HG02885 (cell line): ENCODE results near the gene ADGRG1.

ENCODE experiments used
- ATAC-seq: cut with Tn5 transposase; IDR thresholded peaks from one replicate; pipeline ENCODE4 v1.9.1; 2021; ENCODE audit warnings: mild to moderate bottlenecking; ENCODE audit not compliant: unreplicated experiment, poor library complexity

ADGRG1 gene

DNA sequence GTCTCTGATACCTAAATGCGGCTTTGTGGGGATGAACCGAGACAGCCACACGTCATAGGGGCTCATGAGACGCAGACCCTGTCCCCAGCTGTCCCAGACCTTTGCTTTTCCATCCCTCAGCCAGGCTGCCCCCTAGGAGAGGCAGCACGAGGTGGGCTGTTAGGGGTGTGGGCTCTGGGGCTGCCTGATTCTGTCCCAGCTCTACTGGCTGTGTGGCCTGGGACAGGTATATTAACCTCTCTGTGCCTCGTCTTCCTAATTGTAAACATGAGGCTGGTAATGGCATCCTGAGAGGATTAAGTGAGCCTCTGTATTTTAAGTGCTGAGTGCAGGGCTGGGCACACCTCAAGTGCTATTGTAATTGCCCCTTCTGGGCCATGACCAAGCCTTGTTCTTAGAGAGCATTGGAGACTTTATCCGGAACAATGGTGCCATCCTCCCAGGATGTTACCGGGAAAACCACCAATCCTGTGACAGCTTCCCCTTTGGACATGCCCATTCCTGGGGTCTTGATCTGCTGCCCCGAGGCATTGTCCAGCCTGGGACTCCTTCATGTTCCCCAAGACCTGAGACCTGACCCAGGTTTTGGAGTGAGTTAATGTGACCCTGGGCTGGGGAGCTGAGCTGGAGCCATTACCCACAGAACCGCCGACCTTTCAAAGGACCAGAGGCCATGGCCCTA lies 5.1 kb downstream of the ADGRG1 start:
- no peak for ATAC-seq

- no peak for ATAC-seq
These were observed 5.7 kb downstream of the ADGRG1 start for GRCh38 chr16:57634171-57634570.

DNA sequence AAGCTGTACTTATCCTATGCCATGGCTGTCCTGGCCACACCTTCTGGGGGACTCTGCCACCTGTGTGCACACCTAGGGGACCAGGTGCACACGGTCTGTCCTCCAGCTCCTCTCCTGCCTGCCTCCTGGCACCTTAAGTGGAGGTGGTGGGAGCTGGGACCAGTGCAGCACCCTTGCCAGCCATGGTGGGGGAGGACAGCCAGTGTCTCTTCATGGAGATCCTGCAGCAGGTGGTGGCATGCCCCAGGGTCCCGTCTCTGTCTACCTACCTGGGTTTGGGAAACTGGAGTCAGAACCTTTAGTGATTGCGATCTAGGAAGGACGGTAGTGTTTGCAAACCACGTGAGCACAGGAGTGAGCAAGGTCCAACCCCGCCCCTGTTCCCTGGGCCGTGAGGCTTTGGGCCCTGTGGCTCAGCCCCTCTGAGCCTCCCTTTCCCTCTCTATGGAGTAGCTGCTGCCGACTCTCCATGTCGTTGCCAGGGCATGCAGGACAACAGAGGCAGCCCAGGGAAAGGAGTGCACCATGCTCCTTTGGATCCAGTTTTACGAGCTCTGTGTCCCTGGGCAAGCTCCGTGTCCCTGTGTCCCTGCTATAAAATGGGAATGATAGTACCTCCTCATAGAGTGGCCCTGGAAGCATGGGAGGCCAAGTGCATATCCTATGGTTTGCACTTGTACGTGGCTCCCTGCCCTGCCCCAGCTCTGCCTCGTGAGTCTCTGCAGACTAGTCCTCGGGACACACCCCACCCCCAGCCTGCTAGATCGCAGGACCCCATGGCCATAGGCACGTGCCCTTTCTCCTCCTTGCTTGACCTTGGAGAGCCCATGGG lies 7.1 kb downstream of the ADGRG1 start:
- ATAC-seq = no peak

DNA sequence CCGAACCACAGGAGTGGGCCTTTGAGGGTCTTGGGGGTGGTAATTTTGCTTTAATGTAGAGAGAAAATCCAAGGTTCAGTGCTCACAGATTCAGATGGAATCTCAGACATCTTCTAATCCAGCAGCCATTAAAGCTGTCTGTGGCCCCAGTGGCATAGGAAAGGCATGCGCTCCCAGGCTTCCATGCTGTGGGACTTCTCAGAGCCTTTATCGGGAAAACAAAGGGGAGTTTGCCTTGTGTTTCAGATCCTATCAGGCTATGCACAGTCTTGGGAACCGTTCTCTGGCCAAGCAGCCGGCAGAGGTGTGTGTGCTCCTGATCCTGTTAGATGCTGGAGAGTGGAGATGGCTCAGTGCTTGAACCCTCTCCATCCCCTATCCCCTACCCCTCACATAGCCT lies 7.8 kb downstream of the ADGRG1 start:
- no peak for ATAC-seq

DNA sequence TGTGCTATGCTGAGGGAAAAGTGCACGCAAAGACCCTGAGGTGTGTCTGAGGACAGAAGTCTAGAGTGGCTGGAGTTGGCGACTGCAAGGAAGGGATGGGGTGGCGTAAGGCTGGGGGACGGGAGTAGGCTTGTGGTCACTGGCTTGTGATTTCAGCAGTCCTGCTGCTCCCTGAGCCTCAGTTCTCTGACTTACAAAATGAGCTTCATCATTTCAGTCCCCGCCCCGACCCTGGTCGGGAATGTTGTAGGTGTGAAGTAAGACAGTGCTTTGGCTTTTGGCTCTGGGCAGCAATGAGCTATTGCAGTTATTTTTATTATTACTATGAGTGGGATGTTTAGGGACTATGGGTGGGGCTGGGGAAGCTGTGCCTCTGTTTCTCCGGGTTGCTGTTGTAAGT lies 8.6 kb downstream of the ADGRG1 start:
- ATAC-seq = no peak

GRCh38 chr16:57637424-57637823 lies 9.0 kb downstream of the ADGRG1 start:
- no peak for ATAC-seq

DNA sequence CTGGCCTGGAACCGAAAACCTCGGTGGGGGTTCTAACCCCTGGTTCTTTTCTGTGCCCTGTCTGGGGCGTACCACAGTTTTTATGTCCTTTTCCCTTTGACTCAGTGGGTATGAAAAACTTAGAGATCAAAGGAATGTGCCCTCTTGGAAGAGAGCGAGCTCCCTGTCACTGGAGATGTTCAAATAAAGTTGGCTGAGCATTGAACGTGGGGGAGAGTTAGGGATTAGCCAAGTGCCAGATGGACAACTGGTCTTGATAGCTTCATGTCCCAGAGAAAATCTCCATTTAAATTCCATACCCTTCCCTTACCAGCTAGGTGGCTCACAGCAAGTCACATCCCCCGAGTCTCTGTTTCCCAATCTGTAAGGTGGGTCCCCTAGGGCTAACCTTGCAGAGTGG lies 9.5 kb downstream of the ADGRG1 start:
- no peak for ATAC-seq

DNA sequence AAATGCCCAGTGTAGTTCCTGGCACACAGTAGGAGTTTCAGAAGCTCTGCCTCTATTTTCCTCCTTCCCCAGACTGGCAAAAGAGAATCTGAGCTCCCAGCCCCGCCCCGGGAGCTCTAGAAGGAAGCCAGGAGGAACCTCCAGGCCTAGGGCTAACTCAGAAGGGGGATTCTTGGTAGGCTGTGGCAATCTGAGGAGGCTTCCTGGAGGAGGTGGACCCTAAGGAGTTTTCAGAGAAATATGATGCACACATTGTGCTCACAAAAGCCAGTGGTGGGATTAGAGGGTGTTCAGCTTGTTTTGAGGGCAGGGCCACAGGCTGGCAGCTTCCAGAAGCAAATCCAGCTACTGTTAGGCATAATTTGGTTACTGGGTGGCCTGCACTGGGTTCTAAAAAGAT lies 10.0 kb downstream of the ADGRG1 start:
- ATAC-seq = no peak

DNA sequence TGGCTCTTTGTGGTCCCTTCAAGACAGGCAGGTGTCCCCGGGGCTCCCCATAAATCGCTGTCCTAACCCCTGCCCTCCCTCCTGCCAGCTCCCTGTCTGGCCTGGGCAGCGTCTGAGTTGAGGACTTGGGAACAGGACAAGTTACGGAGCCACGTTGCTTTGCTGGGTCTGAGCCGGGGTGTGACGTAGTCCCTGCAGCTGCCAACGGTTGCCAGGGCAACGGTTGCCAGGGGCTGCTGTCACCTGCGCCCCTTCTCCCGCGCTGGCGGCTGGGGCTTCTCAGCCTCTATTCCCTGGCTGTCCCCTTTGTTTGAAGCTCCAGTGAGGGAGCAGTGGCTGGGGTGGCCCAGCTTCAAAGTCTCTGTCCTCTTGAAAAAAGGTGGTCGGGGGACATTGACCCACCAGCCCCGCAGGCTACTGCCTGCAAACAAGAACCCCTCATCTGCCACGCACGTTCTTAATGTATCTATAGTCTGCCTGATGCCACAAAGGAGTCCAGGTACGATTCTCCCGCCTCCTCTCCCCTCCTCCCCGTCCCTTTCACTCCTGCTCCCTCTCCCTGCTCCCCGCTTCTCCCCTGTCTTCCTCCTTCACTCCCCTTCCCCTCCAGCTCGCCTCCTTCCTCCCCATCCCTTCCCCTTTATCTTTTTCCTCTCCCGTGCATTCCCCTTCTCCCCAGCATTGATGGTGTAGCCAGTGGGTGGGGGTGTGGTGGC lies 10.9 kb downstream of the ADGRG1 start:
- no peak for ATAC-seq

- ATAC-seq = no peak
These were observed 11.8 kb downstream of the ADGRG1 start for GRCh38 chr16:57640185-57640584.

GRCh38 chr16:57640612-57641011 lies 12.2 kb downstream of the ADGRG1 start:
- no peak for ATAC-seq

DNA sequence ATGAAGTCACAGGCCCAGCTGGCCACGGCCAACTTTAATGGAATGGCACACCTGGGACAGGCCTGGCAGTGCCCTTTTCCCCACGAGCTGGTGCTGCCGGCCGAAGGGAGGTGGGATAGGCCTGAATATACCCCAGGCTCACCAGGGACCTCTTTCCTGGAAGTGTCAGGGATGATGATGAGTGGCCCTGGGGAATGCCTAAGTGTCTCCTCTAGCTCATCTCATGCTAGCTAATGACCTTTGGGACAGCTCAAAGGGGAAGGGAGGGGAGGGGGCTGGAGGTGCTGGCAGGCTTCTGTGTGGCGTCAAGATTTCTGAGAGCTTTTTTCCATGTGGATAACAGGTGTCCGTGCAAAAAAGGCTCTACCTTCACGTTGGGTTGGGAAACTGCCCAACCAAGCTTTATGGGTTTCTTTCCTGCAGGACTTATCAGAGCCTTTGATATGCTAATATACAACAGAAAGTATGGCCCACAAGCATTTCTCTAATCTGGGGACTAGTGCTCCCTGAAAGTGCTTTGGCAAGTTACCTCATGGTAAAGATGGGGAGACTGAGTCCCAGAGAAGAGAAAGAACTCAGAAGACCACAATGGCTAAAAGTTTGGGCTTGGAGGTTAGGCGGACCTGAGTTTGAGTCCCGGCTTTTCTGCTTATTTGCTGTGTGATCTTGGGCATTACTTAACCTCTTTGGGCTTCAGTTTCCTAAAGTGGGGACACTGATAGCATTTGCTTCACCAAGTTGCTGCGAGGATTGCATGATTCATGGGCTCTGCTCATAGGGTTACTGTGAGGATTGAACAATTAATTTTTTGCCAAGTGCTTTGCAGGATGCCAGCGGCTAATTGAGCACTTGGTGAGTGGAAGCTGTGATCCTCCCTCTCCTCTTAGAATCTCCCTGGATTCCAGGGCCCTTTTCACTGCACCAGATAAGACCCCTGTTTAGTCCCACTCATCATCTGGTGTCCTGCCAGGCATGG lies 14.0 kb downstream of the ADGRG1 start:
- ATAC-seq = no peak

DNA sequence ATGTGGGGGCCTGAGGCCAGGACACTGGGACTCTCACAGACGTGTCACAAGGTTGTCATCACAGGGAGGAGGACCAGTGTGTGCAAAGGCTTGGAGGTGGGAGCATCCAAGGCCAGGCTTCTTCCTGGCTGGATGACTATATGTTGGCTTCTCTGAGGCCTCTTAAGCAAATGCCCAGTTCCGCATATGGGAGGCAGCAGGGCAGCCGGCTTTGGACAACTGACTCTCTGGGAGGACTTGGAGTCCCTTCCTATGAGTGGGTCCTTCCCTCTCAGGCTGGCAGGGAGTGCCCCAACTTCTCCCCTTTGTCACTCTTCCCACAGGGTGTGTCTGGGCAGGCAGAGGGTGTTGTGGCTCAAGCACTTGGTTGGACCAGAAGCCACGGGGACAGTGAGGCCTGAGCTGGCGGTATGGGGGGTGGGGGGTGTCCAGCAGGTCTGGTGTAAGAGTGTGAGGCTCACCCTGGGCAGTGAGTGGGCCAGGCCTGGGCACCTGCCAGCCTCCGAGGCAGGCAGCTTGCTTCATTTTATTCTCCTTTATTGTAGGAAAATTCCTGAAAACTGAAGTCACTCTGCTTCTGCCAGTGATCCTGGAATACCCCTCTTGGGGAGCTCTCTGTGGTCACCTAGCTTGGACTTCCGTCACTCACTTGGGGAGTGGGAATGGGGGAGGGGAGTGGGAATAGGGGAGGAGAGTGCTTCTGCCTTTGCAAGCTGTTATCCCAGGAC lies 14.9 kb downstream of the ADGRG1 start:
- ATAC-seq = no peak

GRCh38 chr16:57643910-57644309 lies 15.5 kb downstream of the ADGRG1 start:
- no peak for ATAC-seq

- ATAC-seq = no peak
These were observed 16.1 kb downstream of the ADGRG1 start for GRCh38 chr16:57644383-57645014.

GRCh38 chr16:57645169-57645568 lies 16.7 kb downstream of the ADGRG1 start:
- no peak for ATAC-seq

DNA sequence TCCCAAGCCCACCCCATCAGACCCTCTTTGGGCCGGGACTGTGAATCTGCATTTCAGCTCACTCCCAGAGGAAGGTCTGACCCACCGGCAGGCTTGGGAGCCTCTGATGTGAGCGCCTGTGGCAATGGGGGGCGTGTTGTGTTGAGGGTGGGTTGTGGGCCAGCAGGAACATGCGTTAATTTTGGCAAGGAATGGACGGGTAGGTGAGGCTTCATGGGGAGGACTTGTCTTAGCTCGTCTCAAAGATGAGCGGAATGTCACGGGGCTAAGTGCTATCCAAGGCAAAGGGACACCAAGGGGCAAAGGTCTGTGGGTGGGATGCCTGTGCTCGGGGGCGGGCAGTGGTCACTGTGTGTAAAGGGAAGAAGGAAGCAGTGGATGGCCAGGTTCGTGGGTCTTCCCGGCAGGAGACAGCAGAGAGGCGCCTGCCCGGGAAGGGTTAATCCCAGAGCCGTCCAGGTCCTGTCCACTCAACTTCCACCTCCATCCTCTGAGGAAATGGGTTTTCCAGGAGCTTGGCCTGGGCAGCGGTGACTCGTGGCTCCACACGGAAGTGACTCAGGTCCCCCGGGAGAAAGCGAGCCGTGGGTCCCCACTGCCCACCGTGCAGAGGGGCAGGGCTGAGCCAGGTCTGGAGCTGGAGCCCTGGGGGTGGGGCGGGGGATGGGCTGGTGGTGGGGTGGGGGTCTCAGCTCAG lies 17.4 kb downstream of the ADGRG1 start:
- no peak for ATAC-seq

GRCh38 chr16:57646388-57647039 lies 18.1 kb downstream of the ADGRG1 start:
- ATAC-seq = no peak
